T-cell (primary cell): ENCODE measurements around the gene CRLF3. TPM values are rescaled to one million over a fixed set of nuclear protein-coding genes. Genes with fewer than 3 reads are reported as not detected.

Experiments
- ATAC-seq, 4 experiments: fragments of 200-7000 bp in 3 of 4; fragments of 150-1000 bp in 1 of 4; cut with Tn5 transposase; replicated peaks in 1 of 4; 1 replicate in 3 of 4; 2 replicates in 1 of 4; pipeline ENCODE4 v1.10.0; 2021; ENCODE audit warnings: moderate library complexity in 3 of 4, mild to moderate bottlenecking in 2 of 4, moderate number of reproducible peaks in 1 of 4
- CTCF ChIA-PET, 2 donors: fragments of 300-600 bp; sonication (Branson Sonifier 250); formaldehyde crosslinking; loops; one replicate each; lab custom pipeline; 2022; ENCODE audit warnings: antibody characterized with exemption in 2 of 2; lab: Charles Lee
- POLR2A ChIA-PET, 2 donors: fragments of 300-600 bp; sonication (Branson Sonifier 250); formaldehyde crosslinking; loops; one replicate each; lab custom pipeline; 2022; ENCODE audit warnings: antibody characterized with exemption in 2 of 2; lab: Charles Lee
- DNase-seq, 35 experiments: peaks; one replicate each; pipeline versions ENCODE4 v3.0.0 to v3.0.0-alpha.2; 2013 to 2023
- H3K27ac ChIP-seq: one replicate; pipeline ENCODE4 v1.5.1; 2013; ENCODE audit warnings: low read length
- H3K27me3 ChIP-seq, 2 experiments: replicated peaks in 1 of 2; 1 replicate in 1 of 2; 2 replicates in 1 of 2; pipeline versions ENCODE4 v1.6.1 to v1.7.0; 2013; ENCODE audit warnings: low read length in 1 of 2, mixed read lengths in 1 of 2; ENCODE audit not compliant: control insufficient read depth in 2 of 2, insufficient read depth in 2 of 2; ENCODE audit errors: extremely low read depth in 1 of 2
- H3K36me3 ChIP-seq, 2 donors: 1 replicate in 1 of 2; 2 replicates in 1 of 2; pipeline versions ENCODE4 v1.6.1 to v1.7.0; 2013; ENCODE audit warnings: low read length in 1 of 2; ENCODE audit not compliant: control insufficient read depth in 2 of 2, insufficient read depth in 1 of 2; ENCODE audit errors: extremely low read depth in 1 of 2
- H3K4me1 ChIP-seq, 2 experiments: 1 replicate in 1 of 2; 2 replicates in 1 of 2; pipeline versions ENCODE4 v1.6.1 to v1.7.0; 2013; ENCODE audit warnings: low read length in 2 of 2, mixed read lengths in 1 of 2; ENCODE audit not compliant: insufficient read depth in 2 of 2, control insufficient read depth in 1 of 2; ENCODE audit errors: extremely low read depth in 1 of 2
- H3K4me3 ChIP-seq, 2 donors: 1 replicate in 1 of 2; 2 replicates in 1 of 2; pipeline versions ENCODE4 v1.5.1 to v1.7.0; 2013; ENCODE audit warnings: mild to moderate bottlenecking in 2 of 2, low read length in 1 of 2, moderate library complexity in 1 of 2; ENCODE audit not compliant: control insufficient read depth in 1 of 2; ENCODE audit errors: extremely low read depth in 1 of 2
- H3K9me3 ChIP-seq: 2 replicates; pipeline ENCODE4 v1.7.0; 2013
- H3K27ac Mint-ChIP-seq, 2 donors: one replicate each; pipeline ENCODE4 v1.8.0; 2020 to 2021; ENCODE audit warnings: mild to moderate bottlenecking in 2 of 2, mixed read lengths in 2 of 2
- H3K27me3 Mint-ChIP-seq, 2 donors: one replicate each; pipeline ENCODE4 v1.8.0; 2021 to 2022; ENCODE audit warnings: mixed read lengths in 2 of 2
- H3K36me3 Mint-ChIP-seq: one replicate; pipeline ENCODE4 v1.8.0; 2021; ENCODE audit warnings: mixed read lengths
- H3K4me1 Mint-ChIP-seq, 3 donors: one replicate each; pipeline ENCODE4 v1.8.0; 2020 to 2022; ENCODE audit warnings: mixed read lengths in 3 of 3, mild to moderate bottlenecking in 1 of 3
- H3K4me3 Mint-ChIP-seq, 3 donors: one replicate each; pipeline ENCODE4 v1.8.0; 2020 to 2022; ENCODE audit warnings: mild to moderate bottlenecking in 3 of 3, mixed read lengths in 3 of 3, moderate library complexity in 3 of 3
- H3K9me3 Mint-ChIP-seq, 3 donors: one replicate each; pipeline ENCODE4 v1.8.0; 2020 to 2022; ENCODE audit warnings: mixed read lengths in 3 of 3
- WGBS: methylation state at CpG from one replicate; pipeline ENCODE4 v1.1.5; 2013; ENCODE audit warnings: missing lambda C conversion rate; ENCODE audit not compliant: insufficient coverage; 5-methylcytosine and 5-hydroxymethylcytosine counted together
- total RNA-seq, 35 experiments: library from RNA in 6 of 35; stranded (reverse) in 6 of 35; fragments of 120-200 nt in 1 of 35; gene quantifications; one replicate each; pipeline versions ENCODE4 v1.2.1 to v1.2.4 and lab custom pipeline; 2013 to 2026

CRLF3 gene, protein sequence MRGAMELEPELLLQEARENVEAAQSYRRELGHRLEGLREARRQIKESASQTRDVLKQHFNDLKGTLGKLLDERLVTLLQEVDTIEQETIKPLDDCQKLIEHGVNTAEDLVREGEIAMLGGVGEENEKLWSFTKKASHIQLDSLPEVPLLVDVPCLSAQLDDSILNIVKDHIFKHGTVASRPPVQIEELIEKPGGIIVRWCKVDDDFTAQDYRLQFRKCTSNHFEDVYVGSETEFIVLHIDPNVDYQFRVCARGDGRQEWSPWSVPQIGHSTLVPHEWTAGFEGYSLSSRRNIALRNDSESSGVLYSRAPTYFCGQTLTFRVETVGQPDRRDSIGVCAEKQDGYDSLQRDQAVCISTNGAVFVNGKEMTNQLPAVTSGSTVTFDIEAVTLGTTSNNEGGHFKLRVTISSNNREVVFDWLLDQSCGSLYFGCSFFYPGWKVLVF
- total RNA-seq (100 to 1,000 TPM in 1 of 5 donors, 10 to 100 TPM in 4; 73.3 to 112 (median 89.2) TPM), total RNA-seq (lab: John Stamatoyannopoulos, UW) (65.3 to 258 (median 119) reads per million in 29 experiments)
- 120 TPM for total RNA-seq (2013)

DNA sequence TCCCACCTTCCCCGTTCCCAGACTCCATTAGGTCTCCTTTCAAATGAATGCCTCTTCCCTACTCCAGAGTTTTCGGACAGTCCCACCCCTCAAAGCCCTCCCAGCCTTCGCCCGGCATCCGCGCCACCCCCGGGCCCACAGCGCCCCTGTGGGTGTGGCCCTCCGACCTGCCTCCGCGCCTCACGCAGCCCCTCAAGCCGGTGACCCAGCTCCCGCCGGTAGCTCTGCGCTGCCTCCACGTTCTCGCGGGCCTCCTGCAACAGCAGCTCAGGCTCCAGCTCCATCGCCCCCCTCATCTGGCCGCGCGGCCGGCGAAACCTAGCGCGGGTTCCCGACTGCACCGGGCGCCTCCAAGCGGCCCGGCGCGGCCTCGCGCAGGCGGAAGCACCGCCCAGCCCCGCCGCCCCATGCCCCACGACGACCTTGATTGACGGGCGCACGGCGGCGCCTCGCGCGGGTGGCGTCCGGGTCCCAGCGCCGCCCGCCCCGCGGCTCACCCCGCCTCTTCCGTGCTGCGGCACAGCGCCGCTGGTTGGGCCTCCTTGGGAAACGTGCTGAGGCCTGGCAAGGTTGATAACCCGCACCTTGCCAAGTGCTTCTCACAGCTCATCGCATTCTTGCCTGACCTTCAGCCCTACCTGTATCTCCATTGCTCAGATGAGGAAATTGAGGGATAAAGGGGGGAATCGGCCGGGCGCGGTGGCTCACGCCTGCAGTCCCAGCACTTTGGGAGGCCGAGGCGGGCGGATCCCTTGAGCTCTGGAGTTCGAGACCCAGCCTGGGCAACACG, at the start of gene CRLF3:
Gene CRLF3, minus strand, starts transcription at position 337 of the 790 bp plus-strand sequence. Its CDS starts 41 bp downstream, at position 296.
- Mint-ChIP-seq H3K9me3 (no peaks in the 10 kb centered on the region), H3K4me1 (peaks cover 38 to 44% (median 41%) of the 10 kb centered on the region in 3 donors), H3K4me3 (peak within 1 kb of the TSS; percentile 90 to 94 (median 93)), H3K27me3 (no peaks in the 10 kb centered on the region), H3K36me3 (no peaks in the 10 kb centered on the region), H3K27ac (peak within 1 kb of the TSS; percentile 93 to 94)
- WGBS, result 8% methylated on average over 73 of the region's 75 CpGs
- Histone ChIP-seq H3K4me1 (peaks cover 32 to 33% of the 10 kb centered on the region in 2 experiments), H3K36me3 (no peaks in the 10 kb centered on the region), H3K4me3 (peak within 1 kb of the TSS; percentile 77 to 85), H3K9me3 (no peaks in the 10 kb centered on the region), H3K27me3 (no peaks in the 10 kb centered on the region), H3K27ac (peak within 1 kb of the TSS; percentile 72)
- ChIA-PET POLR2A (interaction anchor here in 1 of 2 donors (0.6 kb wide), 3 partner anchors 26 to 487 kb away, joined by 3 to 4 read pairs (median 3); no protein-coding TSS in a partner anchor), CTCF (interaction anchor here (0.5 to 4.2 kb wide), 13 partner anchors 10 to 1234 kb away, joined by 3 to 48 read pairs (median 3); partner anchors contain the start of gene GOSR1 (in 1 of the 2))
- DNase-seq, result peak; percentile 79 to 95 (median 89)
- peak; percentile 94 to 97 (median 96) for ATAC-seq

DNA sequence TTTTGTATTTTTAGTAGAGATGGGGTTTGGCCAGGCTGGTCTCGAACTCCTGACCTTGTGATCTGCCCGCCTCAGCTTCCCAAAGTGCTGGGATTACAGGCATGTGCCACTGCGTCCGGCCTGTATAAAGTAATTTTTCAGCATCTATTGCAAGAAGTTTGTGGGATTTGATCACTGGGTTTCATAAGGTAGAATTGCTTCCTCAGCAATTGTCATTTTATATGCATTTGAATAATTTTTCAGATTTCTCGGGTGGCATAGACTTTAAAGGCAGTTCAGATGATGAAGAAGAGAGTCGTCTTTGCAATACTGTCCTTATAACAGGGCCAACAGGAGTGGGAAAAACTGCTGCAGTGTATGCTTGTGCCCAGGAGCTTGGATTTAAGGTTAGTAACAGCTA, 44.5 kb upstream of the CRLF3 start:
- ChIA-PET CTCF (no interaction called here), POLR2A (no interaction called here)
- peaks cover 16% of the 10 kb centered on the region for H3K36me3 Mint-ChIP-seq
- 100% methylated on average over 4 of the region's 6 CpGs for WGBS
- H3K9me3 Mint-ChIP-seq, result no peaks in the 10 kb centered on the region
- no peak for DNase-seq
- Histone ChIP-seq H3K4me3 (no peak overlapping the region), H3K27ac (no peak overlapping the region), H3K36me3 (peaks cover 0 to 9% of the 10 kb centered on the region in 2 donors), H3K9me3 (no peaks in the 10 kb centered on the region), H3K4me1 (no peaks in the 10 kb centered on the region), H3K27me3 (no peaks in the 10 kb centered on the region)
- no peak for ATAC-seq
- H3K27ac Mint-ChIP-seq, result no peak overlapping the region
- H3K27me3 Mint-ChIP-seq, result no peaks in the 10 kb centered on the region
- no peaks in the 10 kb centered on the region for H3K4me1 Mint-ChIP-seq
- H3K4me3 Mint-ChIP-seq, result no peak overlapping the region

DNA sequence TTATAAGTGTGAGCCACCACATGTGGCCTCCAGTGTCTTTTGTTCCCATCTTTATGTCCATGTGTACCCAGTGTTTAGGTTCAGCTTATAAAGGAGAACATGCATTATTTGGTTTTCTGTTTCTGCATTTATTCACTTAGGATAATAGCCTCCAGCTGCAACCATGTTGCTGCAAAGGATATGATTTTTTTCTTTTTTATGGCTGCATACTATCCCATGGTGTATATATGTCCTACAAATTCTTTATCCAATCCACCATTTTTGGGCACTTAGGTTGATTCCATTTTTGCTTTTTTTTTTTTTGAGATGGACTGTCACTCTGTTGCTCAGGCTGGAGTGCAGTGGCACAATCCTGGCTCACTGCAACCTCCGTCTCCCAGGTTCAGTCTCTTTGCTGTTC, 40.1 kb upstream of the CRLF3 start:
- Mint-ChIP-seq H3K4me1 (no peaks in the 10 kb centered on the region), H3K36me3 (peaks cover 12% of the 10 kb centered on the region), H3K9me3 (no peaks in the 10 kb centered on the region), H3K4me3 (no peak overlapping the region), H3K27ac (no peak overlapping the region), H3K27me3 (no peaks in the 10 kb centered on the region)
- Histone ChIP-seq H3K36me3 (peaks cover 0 to 6% of the 10 kb centered on the region in 2 donors), H3K27me3 (no peaks in the 10 kb centered on the region), H3K9me3 (no peaks in the 10 kb centered on the region), H3K27ac (no peak overlapping the region), H3K4me3 (no peak overlapping the region), H3K4me1 (no peaks in the 10 kb centered on the region)
- CTCF ChIA-PET, result no interaction called here
- WGBS, result 100% methylated on average over 1 of the region's 1 CpG
- POLR2A ChIA-PET, result no interaction called here
- ATAC-seq (no peak), DNase-seq (no peak)

DNA sequence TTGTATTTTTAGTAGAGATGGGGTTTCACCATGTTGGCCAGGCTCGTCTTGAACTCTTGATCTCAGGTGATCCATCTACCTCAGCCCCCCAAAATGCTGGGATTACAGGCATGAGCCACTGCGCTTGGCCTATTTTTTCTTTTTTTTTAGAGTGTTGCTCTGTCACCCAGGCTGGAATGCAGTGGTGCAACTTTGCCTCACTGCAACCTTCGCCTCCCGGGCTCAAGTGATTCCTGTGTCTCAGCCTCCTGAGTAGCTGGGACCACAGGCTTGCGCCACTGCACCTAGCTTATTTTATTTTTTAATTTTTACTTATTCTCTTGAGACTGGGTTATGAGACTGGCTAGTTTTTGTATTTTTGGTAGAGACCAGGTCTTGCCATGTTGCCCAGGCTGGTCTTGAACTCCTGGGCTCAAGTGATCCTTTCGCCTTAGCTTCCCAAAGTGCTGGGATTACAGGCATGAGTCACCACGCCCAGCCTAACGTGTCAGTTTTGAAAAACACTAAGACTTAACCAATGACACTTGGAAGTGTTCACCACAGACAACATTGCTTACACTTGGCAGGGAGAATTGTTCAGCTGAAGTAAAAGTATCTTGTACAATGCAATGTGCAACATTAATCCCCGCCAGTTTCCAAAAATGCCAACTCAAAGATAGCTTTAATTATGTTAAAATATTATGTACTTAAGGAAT, 34.2 kb upstream of the CRLF3 start:
- POLR2A ChIA-PET, result no interaction called here
- peaks cover 8% of the 10 kb centered on the region for H3K36me3 Mint-ChIP-seq

DNA sequence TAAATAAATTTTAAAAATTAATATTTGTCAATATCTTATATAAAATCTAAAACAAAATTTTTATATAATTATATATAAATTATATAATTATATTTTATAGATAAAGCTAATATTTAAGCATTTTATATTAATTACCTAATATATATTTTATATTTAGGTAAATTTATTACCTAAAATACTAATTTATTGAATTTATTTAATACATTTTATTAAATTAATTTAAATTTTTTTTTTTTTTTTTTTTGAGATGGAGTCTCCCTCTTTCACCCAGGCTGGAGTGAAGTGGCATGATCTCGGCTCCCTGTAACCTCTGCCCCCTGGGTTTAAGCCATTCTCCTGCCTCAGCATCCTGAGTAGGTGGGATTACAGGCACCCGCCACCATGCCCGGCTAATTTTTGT, 29.7 kb upstream of the CRLF3 start:
- POLR2A ChIA-PET, result no interaction called here

More for the DNA sequence above, 34.2 kb upstream of the CRLF3 start:
- ATAC-seq, result no peak
- Mint-ChIP-seq H3K9me3 (no peaks in the 10 kb centered on the region), H3K4me1 (no peaks in the 10 kb centered on the region), H3K4me3 (no peak overlapping the region), H3K27ac (no peak overlapping the region), H3K27me3 (no peaks in the 10 kb centered on the region)
- H3K27ac ChIP-seq, result no peak overlapping the region
- H3K4me3 ChIP-seq, result no peak overlapping the region
- no peaks in the 10 kb centered on the region for H3K4me1 ChIP-seq
- H3K9me3 ChIP-seq, result no peaks in the 10 kb centered on the region
- no peak for DNase-seq
- no peaks in the 10 kb centered on the region for H3K36me3 ChIP-seq
- WGBS, result 100% methylated on average over 2 of the region's 9 CpGs
- no peaks in the 10 kb centered on the region for H3K27me3 ChIP-seq
- CTCF ChIA-PET, result no interaction called here

More for the DNA sequence above, 29.7 kb upstream of the CRLF3 start:
- Mint-ChIP-seq H3K4me3 (no peak overlapping the region), H3K4me1 (no peaks in the 10 kb centered on the region), H3K36me3 (peaks cover 10% of the 10 kb centered on the region), H3K9me3 (no peaks in the 10 kb centered on the region), H3K27me3 (no peaks in the 10 kb centered on the region), H3K27ac (no peak overlapping the region)
- H3K27me3 ChIP-seq, result no peaks in the 10 kb centered on the region
- no peaks in the 10 kb centered on the region for H3K4me1 ChIP-seq
- H3K4me3 ChIP-seq, result no peak overlapping the region
- H3K9me3 ChIP-seq, result no peaks in the 10 kb centered on the region
- CTCF ChIA-PET, result interaction anchor here in 1 of 2 donors (0.7 kb wide), 2 partner anchors 9 to 750 kb away, joined by 3 to 4 read pairs; no protein-coding TSS in a partner anchor
- 86% methylated on average over 2 of the region's 3 CpGs for WGBS
- no peaks in the 10 kb centered on the region for H3K36me3 ChIP-seq
- no peak for ATAC-seq
- no peak for DNase-seq
- H3K27ac ChIP-seq, result no peak overlapping the region
